WI38 (cell line): ENCODE data around the gene LAMTOR3.

Experiments used
- H3K4me3 ChIP-seq: 2 replicates; pipeline ENCODE4 v1.5.1; 2011; ENCODE audit warnings: low read depth, mild to moderate bottlenecking, control low read depth, low read length
- CTCF ChIP-seq: IDR thresholded peaks from 2 replicates; pipeline ENCODE4 v1.5.1; 2012; ENCODE audit warnings: low read depth, mild to moderate bottlenecking, control low read depth, low read length

Gene LAMTOR3

GRCh38 chr4:99845179-99845578 is 49.0 kb downstream of the LAMTOR3 start:
- TF ChIP-seq CTCF = no peak
- no peak overlapping the region for H3K4me3 ChIP-seq

- H3K4me3 ChIP-seq = no peak overlapping the region
- no peak for TF ChIP-seq CTCF
These were observed 50.2 kb downstream of the LAMTOR3 start for GRCh38 chr4:99844048-99844447.

- no peak overlapping the region for H3K4me3 ChIP-seq
- no peak for TF ChIP-seq CTCF
These were observed 50.8 kb downstream of the LAMTOR3 start for GRCh38 chr4:99843413-99843812.

- no peak for TF ChIP-seq CTCF
These were observed 53.1 kb downstream of the LAMTOR3 start for GRCh38 chr4:99841129-99841528.

GRCh38 chr4:99838927-99839326 is 55.3 kb downstream of the LAMTOR3 start:
- H3K4me3 ChIP-seq = no peak overlapping the region
- no peak for TF ChIP-seq CTCF

More at GRCh38 chr4:99841129-99841528, 53.1 kb downstream of the LAMTOR3 start:
- no peak overlapping the region for H3K4me3 ChIP-seq

- no peak for TF ChIP-seq CTCF
- no peak overlapping the region for H3K4me3 ChIP-seq
These were observed 58.3 kb downstream of the LAMTOR3 start for GRCh38 chr4:99835942-99836341.

GRCh38 chr4:99834569-99834968 is 59.7 kb downstream of the LAMTOR3 start:
- no peak for TF ChIP-seq CTCF
- H3K4me3 ChIP-seq = no peak overlapping the region
